ENCODE results near the gene ASB8. TPM values are rescaled to one million over a fixed set of nuclear protein-coding genes. Genes with fewer than 3 reads are reported as not detected.

The ASB8 gene
- total RNA-seq, 2 donors from 2014 or later = 35.7 to 68.6 TPM

DNA sequence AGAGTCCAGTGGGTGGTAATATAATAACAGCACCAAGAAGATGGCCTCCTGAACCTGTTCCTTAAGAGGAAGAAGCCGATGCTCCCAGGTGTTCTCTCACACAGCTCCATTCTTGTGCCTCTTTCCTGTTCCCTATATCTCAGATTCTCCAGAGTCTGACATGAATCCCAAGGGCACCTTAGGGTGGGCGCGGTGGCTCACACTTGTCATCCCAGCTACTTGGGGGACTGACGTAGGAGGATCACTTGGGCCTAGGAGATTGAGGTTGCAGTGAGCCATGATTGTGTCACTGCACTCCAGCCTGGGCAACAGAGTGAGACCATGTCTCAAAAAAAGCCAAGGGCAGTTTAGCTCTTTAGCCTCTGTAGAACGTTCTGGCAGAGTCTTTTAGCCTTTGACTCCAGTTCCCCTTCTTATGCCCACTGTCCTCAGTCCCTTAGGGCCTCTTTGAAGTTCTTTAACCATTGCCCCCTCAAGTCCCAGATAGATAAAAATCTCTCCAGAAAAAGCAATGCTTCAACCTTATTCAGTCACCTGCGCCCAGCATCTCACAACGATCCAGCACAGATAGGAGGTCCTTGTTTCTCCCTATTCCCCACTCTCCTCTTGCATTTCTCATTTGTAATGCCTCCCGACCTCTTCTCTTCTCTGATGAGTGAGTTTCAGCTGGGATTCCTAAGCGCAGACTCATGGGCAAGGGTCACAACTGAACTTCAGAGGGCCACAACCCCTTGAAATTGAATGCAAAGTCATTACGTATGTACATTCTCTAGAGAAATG lies 30.8 kb upstream of the ASB8 start:
- TF ChIP-seq, protein P1, sequence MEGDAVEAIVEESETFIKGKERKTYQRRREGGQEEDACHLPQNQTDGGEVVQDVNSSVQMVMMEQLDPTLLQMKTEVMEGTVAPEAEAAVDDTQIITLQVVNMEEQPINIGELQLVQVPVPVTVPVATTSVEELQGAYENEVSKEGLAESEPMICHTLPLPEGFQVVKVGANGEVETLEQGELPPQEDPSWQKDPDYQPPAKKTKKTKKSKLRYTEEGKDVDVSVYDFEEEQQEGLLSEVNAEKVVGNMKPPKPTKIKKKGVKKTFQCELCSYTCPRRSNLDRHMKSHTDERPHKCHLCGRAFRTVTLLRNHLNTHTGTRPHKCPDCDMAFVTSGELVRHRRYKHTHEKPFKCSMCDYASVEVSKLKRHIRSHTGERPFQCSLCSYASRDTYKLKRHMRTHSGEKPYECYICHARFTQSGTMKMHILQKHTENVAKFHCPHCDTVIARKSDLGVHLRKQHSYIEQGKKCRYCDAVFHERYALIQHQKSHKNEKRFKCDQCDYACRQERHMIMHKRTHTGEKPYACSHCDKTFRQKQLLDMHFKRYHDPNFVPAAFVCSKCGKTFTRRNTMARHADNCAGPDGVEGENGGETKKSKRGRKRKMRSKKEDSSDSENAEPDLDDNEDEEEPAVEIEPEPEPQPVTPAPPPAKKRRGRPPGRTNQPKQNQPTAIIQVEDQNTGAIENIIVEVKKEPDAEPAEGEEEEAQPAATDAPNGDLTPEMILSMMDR (IDR thresholded peaks at IDR 0.05) = no peak
- Histone ChIP-seq H3K27ac (no peak overlapping the region), H3K27me3 (peaks cover 0 to 12% of the 10 kb centered on the region in 2 donors), H3K36me3 (no peaks in the 10 kb centered on the region), H3K9me3 (no peaks in the 10 kb centered on the region), H3K4me1 (peaks cover 0 to 16% of the 10 kb centered on the region in 2 donors), H3K4me3 (no peak overlapping the region)
- DNase-seq (ENCODE audit: low spot score) = no peak

DNA sequence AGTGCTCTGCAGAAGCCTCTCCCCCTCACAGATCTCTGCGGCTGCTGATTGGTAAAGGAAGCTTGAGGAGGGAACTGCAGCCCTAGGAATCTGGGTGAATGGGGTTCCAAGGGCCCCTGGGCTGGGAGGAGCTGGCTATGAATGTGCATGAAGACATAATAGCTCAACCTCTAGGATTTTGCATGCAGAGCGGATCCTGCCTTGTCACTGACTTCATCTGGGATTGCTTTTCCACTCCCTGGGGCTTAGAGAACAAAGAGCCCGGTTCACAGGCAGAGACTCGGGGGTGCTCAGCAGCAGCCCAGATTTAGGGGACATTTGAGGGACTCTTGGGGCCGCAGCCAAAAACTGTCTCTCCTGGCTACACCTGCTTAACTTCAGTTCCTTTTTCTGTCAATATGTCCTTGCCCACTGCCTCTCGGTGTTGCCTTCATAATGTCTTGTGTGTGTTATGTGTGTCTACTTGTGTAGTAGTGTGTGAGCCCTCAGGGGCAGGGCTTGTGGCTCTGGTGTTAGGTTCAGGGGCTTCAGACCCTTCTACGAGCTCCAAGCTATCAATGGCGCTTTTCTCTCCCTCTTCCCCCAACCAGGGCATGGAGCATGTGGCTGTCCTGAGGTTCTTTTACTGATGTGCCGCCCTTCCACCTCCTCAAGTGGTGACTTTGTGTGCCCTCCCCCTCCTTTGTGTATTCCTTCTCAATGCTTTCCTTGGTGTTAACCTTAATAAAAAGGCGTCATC lies 28.0 kb upstream of the ASB8 start:
- Histone ChIP-seq H3K4me1 (peaks cover 0 to 25% of the 10 kb centered on the region in 2 donors), H3K4me3 (no peak overlapping the region), H3K9me3 (no peaks in the 10 kb centered on the region), H3K27me3 (peaks cover 0 to 12% of the 10 kb centered on the region in 2 donors), H3K27ac (no peak overlapping the region), H3K36me3 (no peaks in the 10 kb centered on the region)
- TF ChIP-seq, protein P1 (IDR thresholded peaks at IDR 0.05) = no peak
- DNase-seq (ENCODE audit: low spot score) = no peak

DNA sequence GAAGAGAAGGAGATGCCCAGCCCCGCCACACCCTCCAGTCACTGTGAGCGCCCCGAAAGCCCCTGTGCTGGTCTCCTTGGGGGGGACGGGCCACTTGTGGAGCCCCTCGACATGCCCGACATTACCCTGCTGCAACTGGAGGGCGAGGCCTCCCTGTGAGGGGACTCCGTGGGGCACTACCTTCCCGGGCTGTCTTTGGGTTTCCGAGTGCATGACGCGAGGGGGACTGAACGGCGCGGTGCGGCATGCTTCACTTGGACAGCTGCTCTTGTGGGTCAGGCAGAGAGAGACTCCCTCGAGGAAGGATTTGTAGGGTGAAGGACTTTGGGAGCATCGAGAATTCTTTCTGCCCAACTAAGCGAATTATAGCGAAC lies 27.2 kb upstream of the ASB8 start:
- TF ChIP-seq, protein P1 (IDR thresholded peaks at IDR 0.05) = no peak
- H3K27me3 ChIP-seq = peaks cover 0 to 12% of the 10 kb centered on the region in 2 donors
- H3K27ac ChIP-seq = no peak overlapping the region
- H3K9me3 ChIP-seq = no peaks in the 10 kb centered on the region
- peaks cover 0 to 25% of the 10 kb centered on the region in 2 donors for H3K4me1 ChIP-seq
- DNase-seq (ENCODE audit: low spot score) = no peak
- peak overlapping the region; percentile 42 to 67 for H3K4me3 ChIP-seq
- no peaks in the 10 kb centered on the region for H3K36me3 ChIP-seq

DNA sequence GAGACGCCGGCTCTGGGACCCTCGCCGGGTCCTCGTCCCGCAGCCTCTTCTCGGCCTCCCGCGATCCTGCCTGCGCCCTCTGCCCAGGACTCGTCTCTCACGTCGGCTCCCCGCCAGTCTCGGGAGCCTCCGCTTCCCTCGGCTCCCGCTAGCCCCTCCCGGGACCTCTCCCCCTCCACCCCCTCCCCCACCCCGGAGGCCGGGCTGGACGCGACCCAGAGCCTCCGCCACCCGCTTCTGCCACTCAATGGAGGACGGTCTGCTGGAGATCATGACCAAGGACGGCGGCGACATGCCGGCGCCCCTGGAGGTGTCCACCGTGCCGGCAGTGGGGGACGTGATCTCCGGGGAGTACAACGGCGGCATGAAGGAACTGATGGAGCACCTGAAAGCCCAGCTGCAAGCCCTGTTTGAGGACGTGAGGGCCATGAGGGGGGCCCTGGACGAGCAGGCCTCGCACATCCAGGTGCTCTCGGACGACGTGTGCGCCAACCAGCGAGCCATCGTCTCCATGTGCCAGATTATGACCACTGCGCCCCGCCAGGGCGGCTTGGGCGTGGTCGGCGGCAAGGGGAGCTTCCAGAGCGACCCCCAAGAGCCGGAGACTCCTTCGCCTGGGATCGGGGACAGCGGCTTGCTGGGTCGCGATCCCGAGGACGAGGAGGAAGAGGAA lies 26.7 kb upstream of the ASB8 start:
- Histone ChIP-seq H3K36me3 (no peaks in the 10 kb centered on the region), H3K4me3 (peak overlapping the region; percentile 42 to 67), H3K4me1 (peaks cover 0 to 25% of the 10 kb centered on the region in 2 donors), H3K9me3 (no peaks in the 10 kb centered on the region), H3K27ac (peak overlapping the region; percentile 38 to 64), H3K27me3 (peaks cover 0 to 12% of the 10 kb centered on the region in 2 donors)
- no peak for DNase-seq (ENCODE audit: low spot score)
- TF ChIP-seq, protein P1 (IDR thresholded peaks at IDR 0.05) = no peak

DNA sequence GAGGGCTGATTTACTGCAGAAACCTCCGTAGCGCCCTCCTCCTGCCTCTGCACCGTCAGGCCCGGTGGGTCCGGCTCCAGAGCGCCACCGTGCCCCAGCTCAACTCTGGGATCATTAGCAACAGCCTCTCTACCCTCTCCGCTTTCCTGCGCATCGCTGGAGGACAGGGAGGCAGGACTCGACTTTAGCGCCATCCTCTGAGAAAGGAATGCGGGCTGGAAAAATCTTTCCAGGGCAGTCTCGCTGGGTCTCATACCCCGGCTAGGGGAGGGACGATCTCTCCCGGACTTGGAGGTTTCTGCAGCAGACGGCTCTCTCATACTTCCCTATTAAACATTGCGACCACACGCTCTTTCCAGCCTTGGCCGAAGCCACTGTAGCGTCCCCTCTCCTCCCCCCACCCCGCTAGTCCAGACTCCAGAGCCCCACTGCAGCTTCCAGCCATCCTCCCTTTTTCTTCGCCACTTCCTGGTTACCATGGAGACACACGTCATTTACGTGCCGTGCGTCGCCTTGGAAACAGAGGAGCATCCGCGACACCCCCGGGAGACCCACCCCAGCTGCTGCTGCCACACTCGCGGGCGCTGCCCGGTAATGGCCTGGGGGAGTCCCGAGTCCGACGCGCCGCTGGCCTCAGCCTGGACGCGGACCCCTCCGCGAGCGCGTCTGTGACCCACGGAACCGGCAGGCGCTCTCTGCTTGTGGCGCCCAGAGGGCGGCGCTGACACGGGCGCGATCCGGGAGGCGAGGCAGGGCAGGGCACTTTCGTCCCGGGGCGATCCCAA lies 26.0 kb upstream of the ASB8 start, which contains the start of gene CCDC184:
Gene CCDC184 (plus strand): TSS at position 554 of the 785 bp plus-strand sequence. CDS start 479 bp downstream, outside the sequence.
- Histone ChIP-seq H3K27me3 (peaks cover 0 to 12% of the 10 kb centered on the region in 2 donors), H3K27ac (peak within 1 kb of the TSS; percentile 38 to 64), H3K9me3 (no peaks in the 10 kb centered on the region), H3K4me1 (peaks cover 0 to 25% of the 10 kb centered on the region in 2 donors), H3K4me3 (peak within 1 kb of the TSS; percentile 42 to 67), H3K36me3 (no peaks in the 10 kb centered on the region)
- TF ChIP-seq, protein P1 (IDR thresholded peaks at IDR 0.05) = peak in 1 of 2 donors; percentile 49
- peak; percentile 73 for DNase-seq (ENCODE audit: low spot score)
